HG03571 (cell line): ENCODE measurements around the gene AHR.
"Not testable (repeated sequence)": the region's sequence is repeated elsewhere in the genome, so short reads cannot be mapped to it uniquely, and the experiment has no call there.

Experiments used
- ATAC-seq: cut with Tn5 transposase; IDR thresholded peaks from one replicate; pipeline ENCODE4 v1.9.1; 2021; ENCODE audit not compliant: unreplicated experiment

The AHR gene

GRCh38 chr7:17336168-17336567 lies 37.7 kb downstream of the AHR start:
- no peak for ATAC-seq

GRCh38 chr7:17339139-17339538 lies 40.7 kb downstream of the AHR start:
- no peak for ATAC-seq

GRCh38 chr7:17339952-17340351 lies 41.5 kb downstream of the AHR start:
- no peak for ATAC-seq

GRCh38 chr7:17340655-17341054 lies 42.2 kb downstream of the AHR start:
- ATAC-seq, result no peak

GRCh38 chr7:17342756-17343155 lies 44.3 kb downstream of the AHR start:
- no peak for ATAC-seq

- ATAC-seq, result no peak
Observed at GRCh38 chr7:17347401-17347800, 48.9 kb downstream of the AHR start.

GRCh38 chr7:17348932-17349331 lies 50.5 kb downstream of the AHR start:
- ATAC-seq, result not testable (repeated sequence)

- not testable (repeated sequence) for ATAC-seq
Observed at GRCh38 chr7:17350321-17350720, 51.9 kb downstream of the AHR start.

- not testable (repeated sequence) for ATAC-seq
Observed at GRCh38 chr7:17353650-17354419, 55.4 kb downstream of the AHR start.

GRCh38 chr7:17354473-17354872 lies 56.0 kb downstream of the AHR start:
- ATAC-seq, result no peak

- ATAC-seq, result no peak
Observed at GRCh38 chr7:17355050-17355449, 56.6 kb downstream of the AHR start.

GRCh38 chr7:17357952-17358351 lies 59.5 kb downstream of the AHR start:
- ATAC-seq, result no peak

- ATAC-seq, result no peak
Observed at GRCh38 chr7:17359610-17360009, 61.2 kb downstream of the AHR start.

- no peak for ATAC-seq
Observed at GRCh38 chr7:17362439-17363105, 64.1 kb downstream of the AHR start.

GRCh38 chr7:17364671-17365070 lies 66.2 kb downstream of the AHR start:
- ATAC-seq, result no peak

GRCh38 chr7:17365775-17366174 lies 67.3 kb downstream of the AHR start:
- ATAC-seq, result no peak

GRCh38 chr7:17367502-17367901 lies 69.0 kb downstream of the AHR start:
- ATAC-seq, result no peak

- no peak for ATAC-seq
Observed at GRCh38 chr7:17368856-17369524, 70.5 kb downstream of the AHR start.

- no peak for ATAC-seq
Observed at GRCh38 chr7:17369691-17370426, 71.4 kb downstream of the AHR start.

- ATAC-seq, result no peak
Observed at GRCh38 chr7:17370901-17371585, 72.6 kb downstream of the AHR start.
